Measurements from ENCODE around the gene C9orf85.
A peak's percentile ranks its signal among the peaks of the same experiment; 100 is the strongest.
"Not testable (repeated sequence)": the region's sequence is repeated elsewhere in the genome, so short reads cannot be mapped to it uniquely, and the experiment has no call there.

C9orf85 gene

GRCh38 chr9:71944754-71945375, 33.4 kb downstream of the C9orf85 start:
- DNase-seq = no peak

GRCh38 chr9:71954652-71955051, 43.2 kb downstream of the C9orf85 start:
- DNase-seq = not testable (repeated sequence)

- no peak for DNase-seq
These were observed 44.0 kb downstream of the C9orf85 start for GRCh38 chr9:71955300-71955915.

- DNase-seq = no peak
These were observed 50.9 kb downstream of the C9orf85 start for GRCh38 chr9:71962328-71962727.

GRCh38 chr9:71963471-71963996, 52.1 kb downstream of the C9orf85 start:
- not testable (repeated sequence) for DNase-seq

- no peak for DNase-seq
These were observed 54.0 kb downstream of the C9orf85 start for GRCh38 chr9:71965403-71965802.

GRCh38 chr9:71966601-71967000, 55.2 kb downstream of the C9orf85 start:
- DNase-seq = no peak

GRCh38 chr9:71968541-71969090, 57.2 kb downstream of the C9orf85 start:
- DNase-seq = no peak

- DNase-seq = no peak
These were observed 64.4 kb downstream of the C9orf85 start for GRCh38 chr9:71975833-71976232.

GRCh38 chr9:71977003-71977402, 65.6 kb downstream of the C9orf85 start:
- DNase-seq = no peak

- no peak for DNase-seq
These were observed 69.1 kb downstream of the C9orf85 start for GRCh38 chr9:71980266-71981190.

GRCh38 chr9:71981944-71982343, 70.5 kb downstream of the C9orf85 start:
- no peak for DNase-seq

- DNase-seq = peak; percentile 17
These were observed 73.0 kb downstream of the C9orf85 start for GRCh38 chr9:71984403-71984802.

- no peak for DNase-seq
These were observed 73.4 kb downstream of the C9orf85 start for GRCh38 chr9:71984831-71985281.

GRCh38 chr9:71985297-71985911, 74.0 kb downstream of the C9orf85 start:
- DNase-seq = no peak

GRCh38 chr9:71986900-71987299, 75.5 kb downstream of the C9orf85 start:
- no peak for DNase-seq

GRCh38 chr9:71987471-71988371, 76.3 kb downstream of the C9orf85 start:
- DNase-seq = no peak

- no peak for DNase-seq
These were observed 79.0 kb downstream of the C9orf85 start for GRCh38 chr9:71990466-71990865.

- DNase-seq = no peak
These were observed 94.0 kb downstream of the C9orf85 start for GRCh38 chr9:72005451-72005850.

- no peak for DNase-seq
These were observed 95.1 kb downstream of the C9orf85 start for GRCh38 chr9:72006501-72006900.

GRCh38 chr9:72007726-72008125, 96.3 kb downstream of the C9orf85 start:
- DNase-seq = not testable (repeated sequence)

- DNase-seq = no peak
These were observed 101.2 kb downstream of the C9orf85 start for GRCh38 chr9:72012646-72013045.
